Stimulated activated CD4-positive, alpha-beta T cell treated with anti-CD3 and anti-CD28 coated beads, Interleukin-15, amount 100 ng/mL, for 1 hour (primary cell): ENCODE measurements around the gene CPVL.

Source experiments
- DNase-seq, 2 donors: peaks; one replicate each; pipeline ENCODE4 v3.0.0-alpha.2; 2020; ENCODE audit warnings: low read depth in 1 of 2, low spot score in 1 of 2

CPVL gene

DNA sequence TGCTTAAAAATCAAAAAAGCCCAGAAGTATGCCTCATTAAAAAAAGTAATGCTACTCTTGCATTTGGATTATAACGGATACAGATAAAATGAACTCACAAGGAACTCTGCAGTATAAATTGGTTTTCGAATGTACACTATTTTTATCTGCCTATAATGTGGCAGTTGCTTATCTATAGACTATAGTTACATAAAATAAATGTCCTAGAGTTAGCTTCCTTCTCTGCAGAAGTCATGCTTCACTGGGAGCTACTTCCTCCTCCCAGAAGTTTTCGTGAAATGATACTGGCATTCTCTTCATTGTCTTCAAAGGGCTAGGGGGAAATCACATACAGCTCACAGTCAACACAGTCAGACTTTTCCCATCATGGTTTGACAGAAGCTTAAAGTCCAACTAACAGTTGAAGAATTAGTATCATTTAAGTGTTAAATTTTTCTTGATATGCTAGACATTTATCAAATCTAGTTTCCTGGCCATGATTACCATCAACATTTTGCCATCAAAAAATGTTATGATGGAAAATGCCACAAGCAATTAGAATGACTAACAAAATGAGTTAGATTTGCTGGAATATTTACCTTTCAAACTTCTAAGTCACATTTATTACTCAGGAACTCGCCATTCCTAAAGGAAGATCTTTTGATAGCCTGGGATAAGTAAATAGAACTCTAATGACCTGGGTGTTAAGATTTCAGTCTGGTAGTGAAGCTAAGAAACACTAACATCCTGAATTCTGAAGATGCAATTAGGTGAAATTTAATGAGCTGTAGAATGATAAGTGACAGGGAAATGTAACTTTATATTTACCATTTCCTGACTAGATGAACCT is 100.9 kb downstream of the CPVL start:
- DNase-seq, result no peak

DNA sequence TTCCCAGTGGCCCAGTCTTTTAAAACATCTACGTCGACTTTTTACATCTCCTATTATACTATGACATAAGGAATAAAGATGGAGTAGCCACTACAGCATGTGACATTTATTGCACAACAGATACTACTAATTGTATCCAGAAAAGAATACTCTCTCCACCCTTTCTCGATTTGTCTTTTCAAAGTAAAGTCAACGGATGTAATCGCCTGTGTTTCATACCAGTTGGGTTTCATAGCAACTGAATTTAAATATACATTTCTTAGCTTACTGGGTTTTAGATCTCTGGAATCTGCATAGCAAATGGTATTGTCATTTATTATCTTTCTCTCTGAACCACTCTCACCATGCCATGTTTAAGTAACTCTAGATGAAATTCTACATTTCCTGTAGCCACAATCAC is 101.8 kb downstream of the CPVL start:
- no peak for DNase-seq

GRCh38 chr7:29043576-29043975 is 102.8 kb downstream of the CPVL start:
- no peak for DNase-seq

- no peak for DNase-seq
These were observed 103.5 kb downstream of the CPVL start for GRCh38 chr7:29042824-29043231.

DNA sequence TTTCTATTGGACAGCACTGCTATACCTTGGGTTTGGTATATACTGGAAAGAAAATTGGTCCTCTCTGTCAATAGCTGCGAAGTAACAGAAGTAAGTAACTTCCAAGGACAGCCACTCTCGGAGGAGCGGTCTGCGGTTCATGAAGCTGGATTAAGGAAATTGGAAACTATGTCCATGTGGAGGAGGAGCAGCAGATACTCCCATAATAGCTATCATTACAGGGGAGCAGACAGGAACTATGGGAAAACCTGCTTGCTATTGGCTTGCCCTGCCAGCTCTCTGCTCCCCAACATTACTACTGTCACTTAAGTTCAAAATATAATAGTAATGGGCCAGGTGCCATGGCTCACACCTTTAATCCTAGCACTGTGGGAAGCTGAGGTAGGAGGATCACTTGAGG is 104.3 kb downstream of the CPVL start:
- no peak for DNase-seq

DNA sequence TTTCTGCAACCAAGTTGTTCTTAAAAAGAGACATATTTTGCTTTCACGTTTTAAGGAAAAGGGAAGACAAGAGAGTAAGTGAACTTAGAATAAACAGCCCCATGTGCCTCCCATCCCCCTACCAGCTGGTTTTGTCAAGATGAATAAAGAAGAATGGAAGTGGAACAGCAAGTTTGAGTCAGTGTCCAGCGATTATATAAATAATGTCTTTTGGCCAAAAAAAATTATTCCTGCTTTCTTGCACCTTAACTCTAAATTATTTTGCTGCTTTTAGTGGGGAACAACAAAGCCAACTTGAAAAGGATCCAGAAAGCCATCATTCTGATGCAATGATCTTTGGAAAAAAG is 105.8 kb downstream of the CPVL start:
- no peak for DNase-seq

- no peak for DNase-seq
These were observed 106.3 kb downstream of the CPVL start for GRCh38 chr7:29039821-29040578.

DNA sequence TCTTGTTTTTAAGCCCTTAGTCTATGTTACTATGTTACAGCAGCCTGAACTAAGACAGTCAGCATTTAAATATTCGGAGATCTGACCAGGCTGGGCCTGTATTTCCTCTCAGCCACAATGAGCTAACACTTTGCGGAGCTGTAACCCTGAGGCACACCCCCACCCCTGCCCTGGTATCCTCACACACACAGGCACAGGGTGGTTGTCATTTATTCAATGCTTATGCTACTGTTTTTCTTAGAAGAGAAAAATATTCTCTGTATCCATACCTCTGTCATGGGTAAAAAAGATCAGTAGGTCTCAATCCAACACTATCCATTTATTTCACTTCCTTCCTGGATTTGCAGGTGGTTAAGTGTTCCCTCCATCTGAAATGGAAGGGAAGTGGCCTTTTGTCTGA is 107.9 kb downstream of the CPVL start:
- DNase-seq, result no peak

DNA sequence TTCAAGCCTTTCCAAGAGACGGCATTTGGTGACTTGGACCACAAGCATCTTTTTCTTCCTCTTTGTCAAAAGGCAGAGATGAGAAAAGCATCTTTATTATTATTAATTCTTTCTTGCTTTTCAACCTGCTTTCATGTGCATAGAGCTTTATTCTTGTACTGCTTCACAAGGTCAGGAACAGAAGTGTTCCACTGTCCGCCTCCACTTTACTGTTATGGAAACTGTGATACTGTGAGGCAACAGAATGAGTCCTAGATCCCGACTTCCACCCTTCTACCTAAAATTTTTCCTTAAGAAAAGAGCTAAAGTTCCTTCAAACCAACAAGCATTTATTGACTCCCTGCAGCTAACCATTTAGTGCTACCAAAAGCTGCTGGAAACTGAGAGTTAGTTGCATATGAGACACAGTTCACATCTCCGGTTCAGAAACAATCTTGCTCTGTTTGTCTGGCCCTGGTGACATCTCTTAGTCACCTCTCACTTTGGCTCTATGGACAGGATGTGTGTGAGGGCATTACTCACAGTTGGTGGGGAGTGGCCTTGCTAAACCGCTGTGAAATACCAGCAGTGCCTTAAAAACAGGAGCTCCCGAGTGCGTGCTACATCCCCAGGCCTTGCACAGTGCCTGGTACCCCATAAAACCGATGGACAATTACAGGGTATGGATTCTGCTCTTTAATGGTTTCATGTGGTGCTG is 111.1 kb downstream of the CPVL start:
- DNase-seq, result no peak

DNA sequence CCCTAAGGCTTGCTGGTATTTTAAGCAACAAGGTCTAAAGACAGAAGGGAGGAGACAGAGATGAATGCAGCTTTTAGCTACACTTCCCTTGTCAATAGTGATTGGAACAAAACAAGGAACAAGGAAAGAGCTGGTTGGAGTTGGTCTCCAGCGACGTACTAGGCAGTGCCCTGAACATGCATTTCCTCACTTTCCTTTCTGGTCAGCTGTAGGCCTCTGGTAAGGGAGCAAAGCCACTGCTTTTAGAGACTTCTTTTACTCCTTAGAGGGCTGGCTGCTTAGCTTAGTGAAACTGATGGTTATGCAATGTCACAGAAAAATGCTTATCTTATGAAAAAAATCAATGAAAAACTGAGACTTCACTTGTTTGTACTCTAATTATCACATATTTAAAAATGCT is 112.8 kb downstream of the CPVL start:
- no peak for DNase-seq

- DNase-seq, result no peak
These were observed 114.2 kb downstream of the CPVL start for GRCh38 chr7:29032146-29032545.

DNA sequence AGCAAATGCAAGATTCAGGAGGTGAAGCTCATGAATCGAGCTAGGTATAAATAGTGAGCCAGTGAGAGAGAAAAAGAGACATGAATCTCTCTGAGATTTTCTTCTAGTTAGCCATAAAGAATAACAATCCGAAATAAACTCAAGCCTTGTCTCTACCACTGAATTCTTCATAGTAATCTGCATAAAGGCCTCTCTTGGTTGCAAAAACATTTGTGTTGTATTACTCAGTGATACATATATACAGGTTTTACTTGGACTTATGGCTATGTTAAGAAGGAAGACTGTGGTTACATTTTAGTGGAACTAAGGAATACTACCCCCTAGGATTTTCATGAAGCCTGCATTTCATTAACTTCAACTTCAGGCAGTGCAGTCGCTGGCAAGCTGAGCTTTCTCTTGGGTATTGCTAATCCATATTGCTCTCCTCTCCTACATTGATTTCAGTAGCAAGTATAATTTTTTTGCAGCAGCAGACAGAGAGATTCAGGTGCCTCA is 115.5 kb downstream of the CPVL start:
- no peak for DNase-seq

GRCh38 chr7:29022291-29022988 is 123.9 kb downstream of the CPVL start:
- no peak for DNase-seq

DNA sequence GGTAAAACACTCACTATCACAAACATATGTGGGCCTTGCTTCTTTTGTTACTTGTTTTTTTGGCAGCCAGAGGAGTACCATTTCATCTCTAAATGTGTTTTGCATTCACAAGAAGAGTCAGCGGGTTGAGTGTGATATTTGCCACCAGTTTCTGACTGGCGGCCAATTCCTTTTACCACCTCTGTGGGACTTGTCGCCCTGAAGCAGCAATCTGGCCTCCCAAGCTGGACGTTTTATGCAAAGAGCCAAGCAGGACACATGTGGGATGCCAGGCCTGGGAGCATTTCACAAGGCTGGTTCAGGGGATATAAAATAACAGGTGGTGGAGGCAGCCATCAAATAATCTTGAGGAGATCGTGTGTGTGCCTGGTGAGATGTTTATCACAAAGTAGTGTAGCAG is 126.4 kb downstream of the CPVL start:
- DNase-seq, result no peak

GRCh38 chr7:29019387-29019786 is 127.0 kb downstream of the CPVL start:
- DNase-seq, result no peak

GRCh38 chr7:29017713-29018112 is 128.6 kb downstream of the CPVL start:
- no peak for DNase-seq

- DNase-seq, result no peak
These were observed 131.6 kb downstream of the CPVL start for GRCh38 chr7:29014725-29015124.

GRCh38 chr7:29013931-29014330 is 132.4 kb downstream of the CPVL start:
- no peak for DNase-seq

GRCh38 chr7:29013082-29013695 is 133.1 kb downstream of the CPVL start:
- no peak for DNase-seq

DNA sequence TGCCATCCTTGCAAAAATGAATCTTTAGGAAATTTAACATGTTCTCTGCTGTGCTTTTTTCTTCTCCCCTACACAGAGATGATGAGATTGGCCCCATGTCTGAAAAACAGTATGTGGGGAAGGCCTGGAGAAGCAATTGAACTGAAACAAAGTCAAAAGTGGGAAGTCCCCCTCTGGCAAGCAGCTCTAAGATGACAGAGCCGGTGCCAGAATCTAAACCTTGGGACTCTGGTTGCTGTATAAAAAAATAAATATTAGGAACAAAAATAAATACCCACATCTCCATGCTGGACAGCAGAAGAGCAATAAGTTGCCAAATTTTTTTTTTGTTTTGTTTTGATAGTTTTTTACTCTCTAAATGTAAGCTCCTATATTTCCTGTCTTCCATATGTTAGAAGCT is 136.4 kb downstream of the CPVL start:
- no peak for DNase-seq

DNA sequence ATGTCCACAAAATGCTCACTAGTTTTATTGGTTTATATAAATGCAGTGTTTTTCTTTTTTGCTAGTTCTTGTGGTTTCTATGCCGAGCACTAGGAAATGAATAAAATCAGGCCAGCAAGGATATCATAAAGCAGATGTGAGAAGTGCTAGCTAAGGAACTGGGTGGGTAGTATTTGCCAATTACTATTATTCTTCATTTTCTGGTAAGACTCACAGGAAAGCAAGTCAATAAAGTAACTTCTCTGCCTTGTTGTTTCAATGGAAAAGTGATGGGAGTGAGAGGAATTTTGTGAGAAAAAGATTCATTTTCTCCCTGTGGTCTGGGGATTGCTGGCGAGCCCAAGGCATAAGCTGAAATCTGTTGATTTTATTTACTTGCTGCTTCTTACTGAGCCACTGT is 137.7 kb downstream of the CPVL start:
- DNase-seq, result no peak
